H1 (cell line): Measurements from ENCODE around the gene MTURN. TPM values are rescaled to one million over a fixed set of nuclear protein-coding genes. Genes with fewer than 3 reads are reported as not detected.
"Not testable (repeated sequence)": the region's sequence is repeated elsewhere in the genome, so short reads cannot be mapped to it uniquely, and the experiment has no call there.

ENCODE experiments used
- CTCF ChIA-PET: fragments of 300-600 bp; sonication (Branson Sonifier 250); formaldehyde crosslinking; loops from one replicate; lab custom pipeline; 2021; ENCODE audit not compliant: partially characterized antibody; lab: Charles Lee
- POLR2A ChIA-PET: fragments of 300-600 bp; sonication (Branson Sonifier 250); formaldehyde crosslinking; loops from one replicate; lab custom pipeline; 2021; ENCODE audit warnings: inconsistent platforms; ENCODE audit not compliant: partially characterized antibody; lab: Charles Lee
- DNase-seq, 2 experiments: peaks; one replicate each; pipeline versions ENCODE4 v3.0.0 to v3.0.0-alpha.2; 2010 to 2022; ENCODE audit warnings: low spot score in 2 of 2, low read depth in 1 of 2, mixed read lengths in 1 of 2
- FAIRE-seq: peaks from 2 replicates; lab custom pipeline; 2011; peaks lifted over from hg19 to GRCh38; lab: Jason Lieb, UNC
- H2AFZ ChIP-seq: 2 replicates; pipeline ENCODE4 v1.8.1; 2012; ENCODE audit warnings: low read length, inconsistent platforms
- H2AK5ac ChIP-seq: 2 replicates; pipeline ENCODE4 v1.6.1; 2013; ENCODE audit warnings: low read depth, low read length
- H2BK120ac ChIP-seq: replicated peaks from 2 replicates; pipeline ENCODE3; 2013; ENCODE audit warnings: low read depth, low read length, inconsistent platforms
- H2BK12ac ChIP-seq: 2 replicates; pipeline ENCODE4 v1.6.1; 2013; ENCODE audit warnings: low read depth, low read length
- H2BK15ac ChIP-seq: 2 replicates; pipeline ENCODE4 v1.6.1; 2013; ENCODE audit warnings: low read length
- H2BK20ac ChIP-seq: 2 replicates; pipeline ENCODE4 v1.6.1; 2013; ENCODE audit warnings: low read length
- H2BK5ac ChIP-seq: 2 replicates; pipeline ENCODE4 v1.6.1; 2013; ENCODE audit warnings: low read depth, low read length
- H3K14ac ChIP-seq: 2 replicates; pipeline ENCODE4 v1.6.1; 2013; ENCODE audit warnings: inconsistent platforms; ENCODE audit not compliant: insufficient read length
- H3K18ac ChIP-seq: 2 replicates; pipeline ENCODE4 v1.6.1; 2013; ENCODE audit warnings: low read length; ENCODE audit errors: extremely low read depth
- H3K23ac ChIP-seq: 2 replicates; pipeline ENCODE4 v1.6.1; 2013; ENCODE audit warnings: inconsistent platforms; ENCODE audit not compliant: insufficient read length
- H3K23me2 ChIP-seq: 2 replicates; pipeline ENCODE4 v1.6.1; 2013; ENCODE audit warnings: low read depth, low read length
- H3K27ac ChIP-seq: 2 replicates; pipeline ENCODE4 v1.6.1; 2011; ENCODE audit warnings: low read depth, low read length, inconsistent platforms
- H3K27me3 ChIP-seq, 4 experiments: replicated peaks in 1 of 4; 1 replicate in 1 of 4; 2 replicates in 3 of 4; pipeline versions ENCODE4 v1.6.1 to v1.8.1; 2011 to 2013; ENCODE audit warnings: low read length in 3 of 4, mild to moderate bottlenecking in 3 of 4, inconsistent platforms in 2 of 4, mixed read lengths in 2 of 4, moderate library complexity in 1 of 4; ENCODE audit not compliant: control insufficient read depth in 3 of 4, insufficient read depth in 3 of 4; ENCODE audit errors: extremely low read depth in 1 of 4
- H3K36me3 ChIP-seq, 4 experiments: 2 replicates each; pipeline versions ENCODE4 v1.6.1 to v1.8.1; 2011 to 2013; ENCODE audit warnings: mild to moderate bottlenecking in 4 of 4, low read length in 3 of 4, moderate library complexity in 2 of 4, control low read depth in 1 of 4, inconsistent platforms in 1 of 4; ENCODE audit not compliant: insufficient read depth in 4 of 4, control insufficient read depth in 2 of 4
- H3K4ac ChIP-seq: replicated peaks from 2 replicates; pipeline ENCODE3; 2013; ENCODE audit warnings: low read length, low read depth, mixed read lengths, inconsistent platforms; ENCODE audit not compliant: insufficient read length
- H3K4me1 ChIP-seq, 4 experiments: replicated peaks in 1 of 4; 1 replicate in 1 of 4; 2 replicates in 3 of 4; pipeline versions ENCODE4 v1.6.1 to v1.8.1; 2011 to 2013; ENCODE audit warnings: low read length in 3 of 4, inconsistent platforms in 2 of 4, mixed read lengths in 1 of 4; ENCODE audit not compliant: insufficient read depth in 4 of 4, control insufficient read depth in 3 of 4
- H3K4me2 ChIP-seq, 2 experiments: 2 replicates each; pipeline versions ENCODE4 v1.6.1 to v1.8.1; 2011 to 2013; ENCODE audit warnings: low read depth in 2 of 2, low read length in 2 of 2, control low read depth in 1 of 2, inconsistent platforms in 1 of 2, mild to moderate bottlenecking in 1 of 2; ENCODE audit not compliant: insufficient read depth in 1 of 2
- H3K4me3 ChIP-seq, 4 experiments: fragments of 200-600, 300-600 bp in 1 of 4; sonication (generic), shearing (Covaris generic), sonication (Bioruptor Twin) in 1 of 4; 2 replicates each; pipeline versions ENCODE4 v1.5.1 to v1.8.1; 2011 to 2016; ENCODE audit warnings: low read length in 4 of 4, low read depth in 3 of 4, control low read depth in 2 of 4, inconsistent platforms in 2 of 4, mild to moderate bottlenecking in 2 of 4, mixed read lengths in 1 of 4, moderate library complexity in 1 of 4; ENCODE audit not compliant: insufficient read depth in 2 of 4; ENCODE audit errors: extremely low read depth in 1 of 4
- H3K56ac ChIP-seq: replicated peaks from 2 replicates; pipeline ENCODE3; 2013; ENCODE audit warnings: low read depth, mild to moderate bottlenecking, mixed read lengths, low read length, inconsistent platforms; ENCODE audit not compliant: insufficient read length
- H3K79me1 ChIP-seq: 2 replicates; pipeline ENCODE4 v1.6.1; 2013; ENCODE audit warnings: low read depth, low read length, control low read depth
- H3K79me2 ChIP-seq, 2 experiments: 2 replicates each; pipeline versions ENCODE4 v1.6.1 to v1.8.1; 2012 to 2013; ENCODE audit warnings: low read length in 2 of 2, mild to moderate bottlenecking in 2 of 2, inconsistent platforms in 1 of 2; ENCODE audit not compliant: insufficient read depth in 2 of 2, control insufficient read depth in 1 of 2
- H3K9ac ChIP-seq, 4 experiments: replicated peaks in 1 of 4; 1 replicate in 1 of 4; 2 replicates in 3 of 4; pipeline versions ENCODE4 v1.6.1 to v1.8.1; 2011 to 2013; ENCODE audit warnings: low read depth in 3 of 4, low read length in 3 of 4, control low read depth in 2 of 4, mild to moderate bottlenecking in 2 of 4, moderate library complexity in 2 of 4, inconsistent platforms in 1 of 4; ENCODE audit errors: extremely low read depth in 1 of 4
- H3K9me3 ChIP-seq, 2 experiments: 2 replicates each; pipeline versions ENCODE4 v1.6.1 to v1.8.1; 2012 to 2013; ENCODE audit warnings: mild to moderate bottlenecking in 2 of 2, moderate library complexity in 2 of 2, control low read depth in 1 of 2, inconsistent platforms in 1 of 2, low read depth in 1 of 2, low read length in 1 of 2, mixed read lengths in 1 of 2; ENCODE audit not compliant: insufficient read depth in 2 of 2
- H4K20me1 ChIP-seq, 2 experiments: replicated peaks in 1 of 2; 2 replicates each; pipeline versions ENCODE3 to v1.8.1; 2011 to 2013; ENCODE audit warnings: inconsistent platforms in 2 of 2, low read length in 2 of 2, mild to moderate bottlenecking in 1 of 2; ENCODE audit not compliant: insufficient read depth in 2 of 2, control insufficient read depth in 1 of 2
- H4K5ac ChIP-seq: 2 replicates; pipeline ENCODE4 v1.6.1; 2013; ENCODE audit warnings: low read length, low read depth, mixed read lengths, inconsistent platforms; ENCODE audit not compliant: insufficient read length
- H4K8ac ChIP-seq: 2 replicates; pipeline ENCODE4 v1.8.0; 2013; ENCODE audit warnings: mild to moderate bottlenecking, moderate library complexity, low read length, inconsistent platforms; ENCODE audit not compliant: insufficient read depth; ENCODE audit errors: extremely low read depth
- H4K91ac ChIP-seq: replicated peaks from 2 replicates; pipeline ENCODE3; 2013; ENCODE audit warnings: low read length, mixed read lengths, inconsistent platforms; ENCODE audit not compliant: insufficient read length
- BCL11A ChIP-seq, 2 experiments: IDR thresholded peaks; one replicate each; pipeline ENCODE4 v1.6.1; 2011; ENCODE audit warnings: low read depth in 2 of 2, low read length in 2 of 2, mild to moderate bottlenecking in 2 of 2
- WGBS, 2 experiments: shearing (Covaris generic) in 1 of 2; methylation state at CpG; one replicate each; pipeline versions ENCODE4 v1.1.6 to v1.1.7; 2013 to 2015; ENCODE audit warnings: low lambda C conversion rate in 2 of 2, mixed read lengths in 2 of 2, inconsistent platforms in 1 of 2, low coverage in 1 of 2, missing lambda C conversion rate in 1 of 2; ENCODE audit not compliant: insufficient replicate concordance in 2 of 2, insufficient coverage in 1 of 2, insufficient read length in 1 of 2; ENCODE audit errors: extremely low coverage in 1 of 2, missing lambda C conversion rate in 1 of 2; 5-methylcytosine and 5-hydroxymethylcytosine counted together
- polyA plus RNA-seq, 7 experiments: library from polyadenylated mRNA; depleted of rRNA in 3 of 7; stranded (reverse) in 5 of 7; unstranded in 2 of 7; fragments of >200 nt in 5 of 7; fragments of 200-250 nt in 2 of 7; gene quantifications; 1 replicate in 5 of 7; 2 replicates in 1 of 7; 4 replicates in 1 of 7; pipeline versions ENCODE4 v1.2.1 to v1.2.3, GENCODE V29; 2011 to 2013; ENCODE audit warnings: missing spikeins in 2 of 7, mixed read lengths in 2 of 7
- total RNA-seq: library from RNA; stranded (reverse); fragmentation: NEBNext Ultra II Directional; extraction: Animal tissue kit (Norgen Biotek cat#: 25700); gene quantifications from 2 replicates; pipeline ENCODE4 v1.2.1, GENCODE V29; 2021
- TF ChIP-seq, protein P1 (sequence below), 3 experiments: IDR thresholded peaks; 1 replicate in 2 of 3; 2 replicates in 1 of 3; pipeline versions ENCODE4 v1.5.1 to v1.6.1; 2011; ENCODE audit warnings: low read length in 3 of 3, mild to moderate bottlenecking in 3 of 3, inconsistent platforms in 2 of 3, low read depth in 1 of 3, moderate library complexity in 1 of 3; ENCODE audit not compliant: insufficient read depth in 1 of 3; ENCODE audit errors: control extremely low read depth in 1 of 3

Gene MTURN
- total and polyA plus RNA-seq, 2 of the 8 experiments (the other 6 are each of a cell fraction or from before 2014, with no cell fraction given) = 2.6 to 5.8 TPM

DNA sequence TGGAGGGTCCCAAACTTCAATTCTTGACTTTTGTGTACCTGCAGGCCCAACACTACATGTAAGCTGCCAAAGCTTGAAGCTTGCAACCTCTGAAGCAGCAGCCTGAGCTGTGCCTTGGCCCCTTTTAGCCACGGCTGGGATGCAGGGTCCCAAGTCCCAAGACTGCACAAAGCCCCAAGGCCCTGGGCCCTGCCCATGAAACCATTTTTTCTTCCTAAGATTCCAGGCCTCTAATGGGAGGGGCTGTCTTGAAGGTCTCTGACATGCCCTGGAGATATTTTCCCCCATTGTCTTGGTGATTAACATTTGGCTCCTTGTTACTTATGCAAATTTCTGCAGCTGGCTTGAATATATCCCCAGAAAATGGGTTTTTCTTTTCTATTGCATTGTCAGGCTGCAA is 52.7 kb downstream of the MTURN start (continued):
- TF ChIP-seq, protein P1, sequence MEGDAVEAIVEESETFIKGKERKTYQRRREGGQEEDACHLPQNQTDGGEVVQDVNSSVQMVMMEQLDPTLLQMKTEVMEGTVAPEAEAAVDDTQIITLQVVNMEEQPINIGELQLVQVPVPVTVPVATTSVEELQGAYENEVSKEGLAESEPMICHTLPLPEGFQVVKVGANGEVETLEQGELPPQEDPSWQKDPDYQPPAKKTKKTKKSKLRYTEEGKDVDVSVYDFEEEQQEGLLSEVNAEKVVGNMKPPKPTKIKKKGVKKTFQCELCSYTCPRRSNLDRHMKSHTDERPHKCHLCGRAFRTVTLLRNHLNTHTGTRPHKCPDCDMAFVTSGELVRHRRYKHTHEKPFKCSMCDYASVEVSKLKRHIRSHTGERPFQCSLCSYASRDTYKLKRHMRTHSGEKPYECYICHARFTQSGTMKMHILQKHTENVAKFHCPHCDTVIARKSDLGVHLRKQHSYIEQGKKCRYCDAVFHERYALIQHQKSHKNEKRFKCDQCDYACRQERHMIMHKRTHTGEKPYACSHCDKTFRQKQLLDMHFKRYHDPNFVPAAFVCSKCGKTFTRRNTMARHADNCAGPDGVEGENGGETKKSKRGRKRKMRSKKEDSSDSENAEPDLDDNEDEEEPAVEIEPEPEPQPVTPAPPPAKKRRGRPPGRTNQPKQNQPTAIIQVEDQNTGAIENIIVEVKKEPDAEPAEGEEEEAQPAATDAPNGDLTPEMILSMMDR (IDR thresholded peaks at IDR 0.05; ENCODE audit: control extremely low read depth in 1 of 3, insufficient read depth in 1 of 3, low read depth in 1 of 3, low read length in 3 of 3) = no peak
- no peak for TF ChIP-seq BCL11A (IDR thresholded peaks at IDR 0.05; ENCODE audit: low read depth in 2 of 2, low read length in 2 of 2)

DNA sequence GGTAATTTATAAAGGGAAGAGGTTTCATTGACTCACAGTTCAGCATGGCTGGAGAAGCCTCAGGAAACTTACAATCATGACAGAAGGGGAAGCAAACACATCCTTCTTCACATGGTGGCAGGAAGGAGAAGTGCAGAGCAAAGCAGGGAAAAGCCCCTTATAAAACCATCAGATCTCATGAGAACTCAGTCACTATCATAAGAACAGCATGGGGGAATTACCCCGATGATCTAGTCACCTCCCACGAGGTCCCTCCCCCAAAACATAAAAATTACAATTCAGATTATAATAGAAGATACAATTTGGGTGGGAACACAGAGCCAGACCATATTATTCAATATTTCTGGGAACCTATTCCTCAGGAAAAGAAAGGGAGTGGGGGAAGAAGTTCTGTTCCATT is 53.6 kb downstream of the MTURN start:
- H4K8ac ChIP-seq, H3K27ac ChIP-seq, POLR2A ChIA-PET, H3K4ac ChIP-seq, H2BK20ac ChIP-seq, H3K79me1 ChIP-seq, H3K4me2 ChIP-seq, H3K4me1 ChIP-seq, H3K79me2 ChIP-seq, H3K56ac ChIP-seq, H3K36me3 ChIP-seq, H2AFZ ChIP-seq, H2BK5ac ChIP-seq, H3K4me3 ChIP-seq, H2AK5ac ChIP-seq, H2BK15ac ChIP-seq, H4K20me1 ChIP-seq, H2BK120ac ChIP-seq, H3K27me3 ChIP-seq, H2BK12ac ChIP-seq, FAIRE-seq, H3K9ac ChIP-seq, CTCF ChIA-PET, DNase-seq, H3K14ac ChIP-seq, H3K23ac ChIP-seq, H4K91ac ChIP-seq, H3K18ac ChIP-seq, H3K23me2 ChIP-seq, H4K5ac ChIP-seq: not testable (repeated sequence)
- 76% methylated on average over 2 of the region's 2 CpGs; no CpG with 5 or more reads in 1 of the 2 experiments for WGBS, 2 experiments
- H3K9me3 ChIP-seq = peaks cover 10 to 21% of the 10 kb centered on the region in 2 experiments
